ENCODE data around the gene IL27RA. TPM values are rescaled to one million over a fixed set of nuclear protein-coding genes. Genes with fewer than 3 reads are reported as not detected.

Gene IL27RA
- total RNA-seq, 1 donor from 2014 or later, result 82.5 TPM

- no peaks in the 10 kb centered on the region for H3K27me3 Mint-ChIP-seq (ENCODE audit: insufficient read depth)
- intact Hi-C loops (cut with micrococcal nuclease), result no loop called here
- H3K27ac Mint-ChIP-seq, result no peak overlapping the region
These were observed 39.5 kb upstream of the IL27RA start for GRCh38 chr19:13992025-13992424.

GRCh38 chr19:13993590-13994300, 37.8 kb upstream of the IL27RA start:
- Mint-ChIP-seq H3K4me3 (no peak overlapping the region), H3K9me3 (peaks cover 2% of the 10 kb centered on the region), H3K36me3 (ENCODE audit: low read depth) (peaks cover 23% of the 10 kb centered on the region), H3K27me3 (ENCODE audit: insufficient read depth) (no peaks in the 10 kb centered on the region), H3K27ac (no peak overlapping the region), H3K4me1 (ENCODE audit: low read depth) (peaks cover 10% of the 10 kb centered on the region)
- intact Hi-C loops (cut with micrococcal nuclease), result no loop called here
- no peak for DNase-seq (ENCODE audit: low spot score)

More at GRCh38 chr19:13992025-13992424, 39.5 kb upstream of the IL27RA start:
- peaks cover 14% of the 10 kb centered on the region for H3K36me3 Mint-ChIP-seq (ENCODE audit: low read depth)
- H3K4me1 Mint-ChIP-seq (ENCODE audit: low read depth), result peaks cover 20% of the 10 kb centered on the region
- H3K9me3 Mint-ChIP-seq, result no peaks in the 10 kb centered on the region
- DNase-seq (ENCODE audit: low spot score), result no peak
- H3K4me3 Mint-ChIP-seq, result no peak overlapping the region

- Mint-ChIP-seq H3K27ac (no peak overlapping the region), H3K36me3 (ENCODE audit: low read depth) (peaks cover 23% of the 10 kb centered on the region)
These were observed 36.4 kb upstream of the IL27RA start for GRCh38 chr19:13995017-13995728.

GRCh38 chr19:13995878-13996765, 35.4 kb upstream of the IL27RA start:
- Mint-ChIP-seq H3K9me3 (peaks cover 5% of the 10 kb centered on the region), H3K36me3 (ENCODE audit: low read depth) (peaks cover 19% of the 10 kb centered on the region), H3K27ac (no peak overlapping the region), H3K4me1 (ENCODE audit: low read depth) (peaks cover 7% of the 10 kb centered on the region), H3K27me3 (ENCODE audit: insufficient read depth) (no peaks in the 10 kb centered on the region), H3K4me3 (no peak overlapping the region)
- no peak for DNase-seq (ENCODE audit: low spot score)
- intact Hi-C loops (cut with micrococcal nuclease), result no loop called here

More at GRCh38 chr19:13995017-13995728, 36.4 kb upstream of the IL27RA start:
- DNase-seq (ENCODE audit: low spot score), result no peak
- Mint-ChIP-seq H3K27me3 (ENCODE audit: insufficient read depth) (no peaks in the 10 kb centered on the region), H3K9me3 (peaks cover 5% of the 10 kb centered on the region), H3K4me1 (ENCODE audit: low read depth) (no peaks in the 10 kb centered on the region), H3K4me3 (no peak overlapping the region)
- intact Hi-C loops (cut with micrococcal nuclease), result no loop called here

GRCh38 chr19:13996928-13997630, 34.5 kb upstream of the IL27RA start:
- Mint-ChIP-seq H3K36me3 (ENCODE audit: low read depth) (peaks cover 13% of the 10 kb centered on the region), H3K9me3 (peaks cover 5% of the 10 kb centered on the region), H3K27ac (no peak overlapping the region), H3K4me1 (ENCODE audit: low read depth) (peaks cover 11% of the 10 kb centered on the region), H3K4me3 (no peak overlapping the region), H3K27me3 (ENCODE audit: insufficient read depth) (no peaks in the 10 kb centered on the region)
- intact Hi-C loops (cut with micrococcal nuclease), result no loop called here
- no peak for DNase-seq (ENCODE audit: low spot score)

- peaks cover 16% of the 10 kb centered on the region for H3K4me1 Mint-ChIP-seq (ENCODE audit: low read depth)
These were observed 34.0 kb upstream of the IL27RA start for GRCh38 chr19:13997631-13997962.

GRCh38 chr19:13998426-13998825, 33.1 kb upstream of the IL27RA start:
- intact Hi-C loops (cut with micrococcal nuclease), result no loop called here
- Mint-ChIP-seq H3K4me1 (ENCODE audit: low read depth) (peaks cover 25% of the 10 kb centered on the region), H3K27ac (no peak overlapping the region), H3K27me3 (ENCODE audit: insufficient read depth) (no peaks in the 10 kb centered on the region), H3K36me3 (ENCODE audit: low read depth) (peaks cover 9% of the 10 kb centered on the region), H3K4me3 (no peak overlapping the region), H3K9me3 (peaks cover 5% of the 10 kb centered on the region)
- DNase-seq (ENCODE audit: low spot score), result no peak

More at GRCh38 chr19:13997631-13997962, 34.0 kb upstream of the IL27RA start:
- peaks cover 11% of the 10 kb centered on the region for H3K36me3 Mint-ChIP-seq (ENCODE audit: low read depth)
- H3K27me3 Mint-ChIP-seq (ENCODE audit: insufficient read depth), result no peaks in the 10 kb centered on the region
- intact Hi-C loops (cut with micrococcal nuclease), result no loop called here
- no peak for DNase-seq (ENCODE audit: low spot score)
- no peak overlapping the region for H3K27ac Mint-ChIP-seq
- peaks cover 5% of the 10 kb centered on the region for H3K9me3 Mint-ChIP-seq
- no peak overlapping the region for H3K4me3 Mint-ChIP-seq

GRCh38 chr19:13999085-13999484, 32.5 kb upstream of the IL27RA start:
- H3K4me3 Mint-ChIP-seq, result no peak overlapping the region
- peaks cover 28% of the 10 kb centered on the region for H3K4me1 Mint-ChIP-seq (ENCODE audit: low read depth)
- intact Hi-C loops (cut with micrococcal nuclease), result no loop called here
- no peaks in the 10 kb centered on the region for H3K27me3 Mint-ChIP-seq (ENCODE audit: insufficient read depth)
- DNase-seq (ENCODE audit: low spot score), result no peak
- peaks cover 5% of the 10 kb centered on the region for H3K9me3 Mint-ChIP-seq
- H3K27ac Mint-ChIP-seq, result no peak overlapping the region
- H3K36me3 Mint-ChIP-seq (ENCODE audit: low read depth), result peaks cover 9% of the 10 kb centered on the region

GRCh38 chr19:14000691-14001375, 30.7 kb upstream of the IL27RA start:
- intact Hi-C loops (cut with micrococcal nuclease), result loop anchor here (10.0 kb wide), 2 partner anchors 364 to 846 kb away; partner anchors contain the start of genes IER2 and STX10
- H3K36me3 Mint-ChIP-seq (ENCODE audit: low read depth), result peaks cover 9% of the 10 kb centered on the region
- H3K9me3 Mint-ChIP-seq, result peaks cover 5% of the 10 kb centered on the region
- DNase-seq (ENCODE audit: low spot score), result no peak
- H3K4me3 Mint-ChIP-seq, result no peak overlapping the region
- peak overlapping the region; percentile 80 for H3K27ac Mint-ChIP-seq
- no peaks in the 10 kb centered on the region for H3K27me3 Mint-ChIP-seq (ENCODE audit: insufficient read depth)
- H3K4me1 Mint-ChIP-seq (ENCODE audit: low read depth), result peaks cover 39% of the 10 kb centered on the region

- Mint-ChIP-seq H3K9me3 (peaks cover 5% of the 10 kb centered on the region), H3K4me1 (ENCODE audit: low read depth) (peaks cover 43% of the 10 kb centered on the region), H3K36me3 (ENCODE audit: low read depth) (peaks cover 9% of the 10 kb centered on the region), H3K27ac (peak overlapping the region; percentile 93), H3K4me3 (peak overlapping the region; percentile 65), H3K27me3 (ENCODE audit: insufficient read depth) (peaks cover 2% of the 10 kb centered on the region)
- intact Hi-C loops (cut with micrococcal nuclease), result loop anchor here (10.0 kb wide), 2 partner anchors 362 to 848 kb away; partner anchors contain the start of genes IER2 and STX10
- no peak for DNase-seq (ENCODE audit: low spot score)
These were observed 28.9 kb upstream of the IL27RA start for GRCh38 chr19:14002571-14003250.

GRCh38 chr19:14003251-14004055, 28.1 kb upstream of the IL27RA start:
- Mint-ChIP-seq H3K4me1 (ENCODE audit: low read depth) (peaks cover 43% of the 10 kb centered on the region), H3K4me3 (peak overlapping the region; percentile 65), H3K9me3 (peaks cover 5% of the 10 kb centered on the region), H3K27ac (peak overlapping the region; percentile 93), H3K36me3 (ENCODE audit: low read depth) (peaks cover 3% of the 10 kb centered on the region), H3K27me3 (ENCODE audit: insufficient read depth) (peaks cover 2% of the 10 kb centered on the region)
- DNase-seq (ENCODE audit: low spot score), result no peak
- intact Hi-C loops (cut with micrococcal nuclease), result loop anchor here (10.0 kb wide), 2 partner anchors 361 to 849 kb away; partner anchors contain the start of genes IER2 and STX10
